AG10803 (cell line): ENCODE measurements around the gene SNX21.

ENCODE experiments used
- DNase-seq: peaks from one replicate; pipeline ENCODE4 v3.0.0; 2010; ENCODE audit warnings: low read depth
- H3K4me3 ChIP-seq: 2 replicates; pipeline ENCODE4 v1.5.1; 2011; ENCODE audit warnings: mild to moderate bottlenecking, low read length, control low read depth
- TF ChIP-seq, protein P1 (sequence below): conservative IDR thresholded peaks from 2 replicates; pipeline ENCODE4 v1.5.1; 2011; ENCODE audit warnings: mild to moderate bottlenecking, low read length, control low read depth, inconsistent platforms

The SNX21 gene

GRCh38 chr20:45861221-45862075, 27.8 kb downstream of the SNX21 start:
- TF ChIP-seq, protein P1, sequence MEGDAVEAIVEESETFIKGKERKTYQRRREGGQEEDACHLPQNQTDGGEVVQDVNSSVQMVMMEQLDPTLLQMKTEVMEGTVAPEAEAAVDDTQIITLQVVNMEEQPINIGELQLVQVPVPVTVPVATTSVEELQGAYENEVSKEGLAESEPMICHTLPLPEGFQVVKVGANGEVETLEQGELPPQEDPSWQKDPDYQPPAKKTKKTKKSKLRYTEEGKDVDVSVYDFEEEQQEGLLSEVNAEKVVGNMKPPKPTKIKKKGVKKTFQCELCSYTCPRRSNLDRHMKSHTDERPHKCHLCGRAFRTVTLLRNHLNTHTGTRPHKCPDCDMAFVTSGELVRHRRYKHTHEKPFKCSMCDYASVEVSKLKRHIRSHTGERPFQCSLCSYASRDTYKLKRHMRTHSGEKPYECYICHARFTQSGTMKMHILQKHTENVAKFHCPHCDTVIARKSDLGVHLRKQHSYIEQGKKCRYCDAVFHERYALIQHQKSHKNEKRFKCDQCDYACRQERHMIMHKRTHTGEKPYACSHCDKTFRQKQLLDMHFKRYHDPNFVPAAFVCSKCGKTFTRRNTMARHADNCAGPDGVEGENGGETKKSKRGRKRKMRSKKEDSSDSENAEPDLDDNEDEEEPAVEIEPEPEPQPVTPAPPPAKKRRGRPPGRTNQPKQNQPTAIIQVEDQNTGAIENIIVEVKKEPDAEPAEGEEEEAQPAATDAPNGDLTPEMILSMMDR = no peak
- no peak overlapping the region for H3K4me3 ChIP-seq
- no peak for DNase-seq

GRCh38 chr20:45863543-45864470, 30.2 kb downstream of the SNX21 start:
- H3K4me3 ChIP-seq = no peak overlapping the region
- TF ChIP-seq, protein P1 = no peak
- DNase-seq = no peak

DNA sequence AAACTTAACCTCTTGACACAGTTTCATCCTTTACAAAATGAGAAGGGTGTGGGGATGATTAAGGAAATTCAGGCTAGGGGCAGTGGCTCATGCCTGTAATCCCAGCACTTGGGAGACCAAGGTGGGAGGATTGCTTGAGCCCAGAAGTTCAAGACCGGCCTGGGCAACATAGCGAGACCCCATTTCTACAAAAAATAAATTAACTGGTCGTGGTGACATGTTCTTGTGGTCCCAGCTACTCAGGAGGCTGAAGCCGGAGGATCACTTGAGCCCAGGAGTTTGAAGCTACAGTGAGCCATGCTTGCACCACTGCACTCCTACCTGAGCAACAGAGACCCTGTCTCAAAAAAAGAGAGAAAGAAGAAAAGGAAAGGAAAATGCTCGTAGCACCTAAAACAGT, 32.9 kb downstream of the SNX21 start:
- no peak overlapping the region for H3K4me3 ChIP-seq
- TF ChIP-seq, protein P1 = no peak
- DNase-seq = no peak

DNA sequence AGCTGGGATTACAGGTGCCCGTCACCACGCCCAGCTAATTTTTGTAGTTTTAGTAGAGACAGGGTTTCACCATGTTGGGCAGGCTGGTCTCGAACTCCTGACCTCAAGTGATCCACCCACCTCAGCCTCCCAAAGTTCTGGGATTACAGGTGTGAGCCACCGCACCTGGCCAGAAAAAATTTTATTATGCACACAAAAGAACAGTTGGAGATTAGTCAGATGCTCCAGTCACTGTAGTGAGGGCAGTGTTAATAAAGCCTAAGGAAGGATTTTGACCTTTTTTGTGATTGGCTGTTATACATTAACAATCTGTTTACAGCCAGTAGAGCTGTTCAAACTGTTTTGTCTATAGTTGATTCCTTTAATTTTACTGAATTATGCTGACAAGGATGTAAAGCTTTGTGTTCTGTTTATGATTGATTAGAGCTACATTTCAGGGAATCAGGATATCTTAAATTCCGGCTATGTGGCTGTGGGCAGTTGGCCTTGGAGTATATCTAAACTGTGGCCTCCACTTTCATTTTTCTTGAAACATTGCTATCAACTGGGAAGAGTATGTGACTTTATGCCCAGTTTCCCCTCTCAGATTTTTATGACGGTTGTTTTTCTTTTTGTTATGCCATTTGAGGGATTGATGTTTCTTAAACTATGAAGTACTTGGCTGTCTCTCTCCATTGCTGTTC, 33.7 kb downstream of the SNX21 start:
- TF ChIP-seq, protein P1 = no peak
- no peak for DNase-seq
- no peak overlapping the region for H3K4me3 ChIP-seq

DNA sequence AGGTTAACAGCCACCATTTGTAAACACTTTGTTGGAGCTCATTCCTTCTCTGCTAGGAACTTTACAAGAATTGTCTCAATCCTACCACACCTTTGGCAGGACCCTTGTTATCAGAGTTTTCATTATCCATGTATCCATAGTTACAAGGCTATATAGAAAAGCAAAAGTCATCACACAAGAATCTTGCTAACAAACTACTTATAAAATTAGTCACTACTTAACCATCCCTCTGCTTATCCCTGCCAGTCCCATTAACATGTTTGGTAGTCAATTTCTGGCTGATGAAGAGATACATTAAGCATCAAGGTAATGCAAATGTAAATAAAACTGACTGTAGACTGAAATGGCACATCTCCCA, 34.2 kb downstream of the SNX21 start:
- no peak overlapping the region for H3K4me3 ChIP-seq
- peak; percentile 72 for DNase-seq
- TF ChIP-seq, protein P1 = no peak

DNA sequence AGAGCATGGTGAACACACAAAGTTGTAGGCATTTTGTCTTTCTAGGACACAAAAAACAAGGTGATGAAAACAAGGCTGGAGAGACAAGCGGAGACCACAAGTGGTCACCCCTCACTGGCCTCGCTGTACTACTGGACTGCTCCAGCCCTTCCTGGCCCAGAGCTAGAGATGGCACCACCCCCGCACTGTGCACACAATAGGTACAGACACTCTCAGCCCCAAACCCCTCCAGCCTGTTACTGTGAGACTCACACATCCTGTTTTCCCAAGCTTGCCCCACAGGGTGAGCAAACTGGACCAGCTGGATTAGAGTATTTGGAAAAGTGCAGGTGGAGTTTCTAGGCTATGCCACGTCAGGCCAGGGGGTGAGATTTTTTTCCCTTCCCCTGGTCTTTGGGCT, 39.0 kb downstream of the SNX21 start:
- TF ChIP-seq, protein P1 = no peak
- H3K4me3 ChIP-seq = no peak overlapping the region

More for the DNA sequence above, 39.0 kb downstream of the SNX21 start:
- DNase-seq = no peak
